Natural killer cell (primary cell): Measurements from ENCODE around the gene ZNF497. TPM values are rescaled to one million over a fixed set of nuclear protein-coding genes. Genes with fewer than 3 reads are reported as not detected.
A peak's percentile ranks its signal among the peaks of the same experiment; 100 is the strongest.

Experiments
- ATAC-seq, 3 donors: fragments of 150-1000 bp in 2 of 3; fragments of 200-7000 bp in 1 of 3; cut with Tn5 transposase; 1 replicate in 1 of 3; 2 replicates in 2 of 3; pipeline ENCODE4 v1.10.0; 2021; ENCODE audit warnings: mild to moderate bottlenecking in 2 of 3, moderate library complexity in 2 of 3
- DNase-seq, 2 donors: peaks; one replicate each; pipeline versions ENCODE4 v3.0.0 to v3.0.0-alpha.2; 2013 to 2021; ENCODE audit warnings: mixed read lengths in 1 of 2
- H3K27ac ChIP-seq: one replicate; pipeline ENCODE4 v1.5.1; 2013; ENCODE audit warnings: mild to moderate bottlenecking, low read length
- H3K27me3 ChIP-seq: one replicate; pipeline ENCODE4 v1.6.1; 2013; ENCODE audit warnings: low read length; ENCODE audit not compliant: control insufficient read depth, insufficient read depth
- H3K36me3 ChIP-seq: one replicate; pipeline ENCODE4 v1.6.1; 2013; ENCODE audit warnings: low read length; ENCODE audit not compliant: control insufficient read depth, insufficient read depth
- H3K4me1 ChIP-seq: one replicate; pipeline ENCODE4 v1.6.1; 2013; ENCODE audit warnings: low read length; ENCODE audit not compliant: control insufficient read depth, insufficient read depth
- H3K4me3 ChIP-seq: one replicate; pipeline ENCODE4 v1.5.1; 2013; ENCODE audit warnings: low read length
- H3K9me3 ChIP-seq: one replicate; pipeline ENCODE4 v1.6.1; 2013; ENCODE audit warnings: low read length; ENCODE audit not compliant: control insufficient read depth, insufficient read depth
- H3K27ac Mint-ChIP-seq, 2 donors: one replicate each; pipeline ENCODE4 v1.8.0; 2022; ENCODE audit warnings: mild to moderate bottlenecking in 2 of 2, mixed read lengths in 2 of 2, moderate library complexity in 1 of 2
- H3K27me3 Mint-ChIP-seq, 2 donors: one replicate each; pipeline ENCODE4 v1.8.0; 2022; ENCODE audit warnings: low read depth in 2 of 2, mixed read lengths in 2 of 2
- H3K36me3 Mint-ChIP-seq: one replicate; pipeline ENCODE4 v1.8.0; 2022; ENCODE audit warnings: mixed read lengths
- H3K4me1 Mint-ChIP-seq, 2 donors: one replicate each; pipeline ENCODE4 v1.8.0; 2022; ENCODE audit warnings: mixed read lengths in 2 of 2
- H3K4me3 Mint-ChIP-seq: one replicate; pipeline ENCODE4 v1.8.0; 2022; ENCODE audit warnings: mild to moderate bottlenecking, moderate library complexity, mixed read lengths
- H3K9me3 Mint-ChIP-seq, 2 donors: one replicate each; pipeline ENCODE4 v1.8.0; 2022; ENCODE audit warnings: mixed read lengths in 2 of 2
- CTCF ChIP-seq: fragments of 200-600 bp; IDR thresholded peaks from one replicate; pipeline ENCODE4 v1.8.0; 2022; ENCODE audit warnings: antibody characterized with exemption
- WGBS: methylation state at CpG from one replicate; pipeline ENCODE4 v1.1.7; 2013; ENCODE audit warnings: missing lambda C conversion rate; ENCODE audit not compliant: insufficient coverage; 5-methylcytosine and 5-hydroxymethylcytosine counted together
- intact Hi-C: fragments of 100-400 bp; cut with micrococcal nuclease; formaldehyde crosslinking; loops from one replicate; pipeline ENCODE4 v1.14.2; 2022
- total RNA-seq, 4 donors: library from RNA; stranded (reverse); fragments of 120-200 nt in 1 of 4; gene quantifications; one replicate each; pipeline versions ENCODE4 v1.2.3 to v1.2.4, GENCODE V29; 2013 to 2022

Gene ZNF497
- total RNA-seq, 3 donors from 2014 or later (not counting 1 experiment from before 2014, with no cell fraction given): 0.40 to 0.61 (median 0.60) TPM

- H3K9me3 ChIP-seq: no peaks in the 10 kb centered on the region
- 70% methylated on average over 10 of the region's 10 CpGs for WGBS
- H3K4me3 Mint-ChIP-seq: no peak overlapping the region
- H3K9me3 Mint-ChIP-seq: no peaks in the 10 kb centered on the region
- DNase-seq: peak in 1 of 2 donors; percentile 25
- intact Hi-C loops: loop anchor here (10.0 kb wide), 1 partner anchor 1924 kb away; the partner anchor contains the start of gene ZNF583
- H3K27ac Mint-ChIP-seq: no peak overlapping the region
- H3K27me3 Mint-ChIP-seq: no peaks in the 10 kb centered on the region
- H3K27me3 ChIP-seq: no peaks in the 10 kb centered on the region
- H3K4me1 Mint-ChIP-seq: no peaks in the 10 kb centered on the region
- H3K4me1 ChIP-seq: peaks cover 29% of the 10 kb centered on the region
- no peak overlapping the region for H3K27ac ChIP-seq
- ATAC-seq: no peak
- H3K36me3 ChIP-seq: no peaks in the 10 kb centered on the region
- no peaks in the 10 kb centered on the region for H3K36me3 Mint-ChIP-seq
- TF ChIP-seq CTCF: no peak
- no peak overlapping the region for H3K4me3 ChIP-seq
Measured at GRCh38 chr19:58328999-58329398, 33.6 kb downstream of the ZNF497 start.

GRCh38 chr19:58326914-58327726 is 35.4 kb downstream of the ZNF497 start, which contains the start of gene ZSCAN22:
Gene ZSCAN22 (plus strand): TSS chr19:58326994. CDS start chr19:58334803, 7,809 bp downstream.
- H3K27ac Mint-ChIP-seq: no peak within 1 kb of the TSS
- Histone ChIP-seq H3K4me1 (peaks cover 29% of the 10 kb centered on the region), H3K27me3 (no peaks in the 10 kb centered on the region), H3K4me3 (peak within 1 kb of the TSS; percentile 61), H3K27ac (peak within 1 kb of the TSS; percentile 96), H3K9me3 (no peaks in the 10 kb centered on the region), H3K36me3 (no peaks in the 10 kb centered on the region)
- DNase-seq (peak; percentile 87 to 93), ATAC-seq (peak; percentile 71 to 87 (median 74))
- no peaks in the 10 kb centered on the region for H3K9me3 Mint-ChIP-seq
- WGBS: under 1% methylated on average over 62 of the region's 62 CpGs
- H3K4me1 Mint-ChIP-seq: no peaks in the 10 kb centered on the region
- H3K4me3 Mint-ChIP-seq: no peak within 1 kb of the TSS
- TF ChIP-seq CTCF: no peak
- intact Hi-C loops: loop anchor here (1.0 to 10.0 kb wide), 6 partner anchors 22 to 1922 kb away; partner anchors contain the start of genes ERVK3-1, ZNF497, ZNF583 and ZNF8
- H3K27me3 Mint-ChIP-seq: no peaks in the 10 kb centered on the region
- no peaks in the 10 kb centered on the region for H3K36me3 Mint-ChIP-seq

GRCh38 chr19:58326501-58326913 is 36.0 kb downstream of the ZNF497 start:
- Mint-ChIP-seq H3K27ac (no peak overlapping the region), H3K36me3 (no peaks in the 10 kb centered on the region), H3K4me3 (no peak overlapping the region), H3K27me3 (no peaks in the 10 kb centered on the region), H3K4me1 (no peaks in the 10 kb centered on the region), H3K9me3 (no peaks in the 10 kb centered on the region)
- Histone ChIP-seq H3K4me1 (peaks cover 29% of the 10 kb centered on the region), H3K36me3 (no peaks in the 10 kb centered on the region), H3K27ac (peak overlapping the region; percentile 96), H3K27me3 (no peaks in the 10 kb centered on the region), H3K4me3 (peak overlapping the region; percentile 61), H3K9me3 (no peaks in the 10 kb centered on the region)
- no peak for TF ChIP-seq CTCF
- no peak for DNase-seq
- intact Hi-C loops: loop anchor here (2.0 to 10.0 kb wide), 3 partner anchors 54 to 1922 kb away; partner anchors contain the start of genes ZNF583 and ZNF837
- ATAC-seq: peak; percentile 52 to 73 (median 70)
- WGBS: 6% methylated on average over 9 of the region's 9 CpGs
